Measurements from ENCODE around the gene POLE.

DNA sequence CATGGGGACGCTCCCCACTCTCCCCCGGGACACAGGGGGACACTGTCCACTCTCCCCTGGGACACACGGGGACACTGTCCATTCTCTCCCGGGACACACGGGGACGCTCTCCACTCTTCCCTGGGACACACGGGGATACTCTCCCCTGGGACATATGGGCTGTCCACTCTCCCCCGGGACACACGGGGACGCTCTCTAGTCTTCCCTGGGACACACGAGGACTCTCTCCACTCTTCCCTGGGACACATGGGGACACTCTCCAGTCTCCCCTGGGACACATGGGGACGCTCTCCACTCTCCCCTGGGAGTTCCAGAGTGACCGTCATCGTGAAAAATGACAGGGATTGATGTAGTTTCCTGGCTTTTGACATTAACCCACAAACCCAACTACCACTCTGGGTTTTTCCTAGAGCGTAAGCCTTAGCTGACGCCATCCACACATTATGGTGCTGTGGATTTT lies 71.5 kb downstream of the POLE start:
- TF ChIP-seq SMARCA5 (IDR thresholded peaks at IDR 0.05) (no peak), ZSCAN29 (IDR thresholded peaks at IDR 0.05) (no peak), SMC3 (IDR thresholded peaks at IDR 0.05; ENCODE audit: borderline replicate concordance, low read length) (no peak), POLR2AphosphoS5 (IDR thresholded peaks at IDR 0.05; ENCODE audit: low read length) (no peak), SRF (IDR thresholded peaks at IDR 0.05; ENCODE audit: low read depth in 2 of 2, low read length in 2 of 2) (no peak), HCFC1 (IDR thresholded peaks at IDR 0.05; ENCODE audit: low read length) (no peak), FOXK2 (IDR thresholded peaks at IDR 0.05) (no peak), MYC (IDR thresholded peaks at IDR 0.05; ENCODE audit: insufficient read depth, insufficient read length, insufficient replicate concordance, low read length, severe bottlenecking) (no peak), RBBP5 (conservative IDR thresholded peaks at IDR 0.05) (no peak)
- TF ChIP-seq, protein P1, sequence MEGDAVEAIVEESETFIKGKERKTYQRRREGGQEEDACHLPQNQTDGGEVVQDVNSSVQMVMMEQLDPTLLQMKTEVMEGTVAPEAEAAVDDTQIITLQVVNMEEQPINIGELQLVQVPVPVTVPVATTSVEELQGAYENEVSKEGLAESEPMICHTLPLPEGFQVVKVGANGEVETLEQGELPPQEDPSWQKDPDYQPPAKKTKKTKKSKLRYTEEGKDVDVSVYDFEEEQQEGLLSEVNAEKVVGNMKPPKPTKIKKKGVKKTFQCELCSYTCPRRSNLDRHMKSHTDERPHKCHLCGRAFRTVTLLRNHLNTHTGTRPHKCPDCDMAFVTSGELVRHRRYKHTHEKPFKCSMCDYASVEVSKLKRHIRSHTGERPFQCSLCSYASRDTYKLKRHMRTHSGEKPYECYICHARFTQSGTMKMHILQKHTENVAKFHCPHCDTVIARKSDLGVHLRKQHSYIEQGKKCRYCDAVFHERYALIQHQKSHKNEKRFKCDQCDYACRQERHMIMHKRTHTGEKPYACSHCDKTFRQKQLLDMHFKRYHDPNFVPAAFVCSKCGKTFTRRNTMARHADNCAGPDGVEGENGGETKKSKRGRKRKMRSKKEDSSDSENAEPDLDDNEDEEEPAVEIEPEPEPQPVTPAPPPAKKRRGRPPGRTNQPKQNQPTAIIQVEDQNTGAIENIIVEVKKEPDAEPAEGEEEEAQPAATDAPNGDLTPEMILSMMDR (IDR thresholded peaks at IDR 0.05 in 2 of 3, conservative IDR thresholded peaks at IDR 0.05 in 1 of 3; ENCODE audit: control insufficient read depth in 2 of 3, extremely low read depth in 1 of 3, insufficient read depth in 1 of 3, low read depth in 3 of 3, low read length in 3 of 3), result no peak
- TF ChIP-seq, protein P2, sequence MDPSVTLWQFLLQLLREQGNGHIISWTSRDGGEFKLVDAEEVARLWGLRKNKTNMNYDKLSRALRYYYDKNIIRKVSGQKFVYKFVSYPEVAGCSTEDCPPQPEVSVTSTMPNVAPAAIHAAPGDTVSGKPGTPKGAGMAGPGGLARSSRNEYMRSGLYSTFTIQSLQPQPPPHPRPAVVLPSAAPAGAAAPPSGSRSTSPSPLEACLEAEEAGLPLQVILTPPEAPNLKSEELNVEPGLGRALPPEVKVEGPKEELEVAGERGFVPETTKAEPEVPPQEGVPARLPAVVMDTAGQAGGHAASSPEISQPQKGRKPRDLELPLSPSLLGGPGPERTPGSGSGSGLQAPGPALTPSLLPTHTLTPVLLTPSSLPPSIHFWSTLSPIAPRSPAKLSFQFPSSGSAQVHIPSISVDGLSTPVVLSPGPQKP (IDR thresholded peaks at IDR 0.05; ENCODE audit: low read depth, low read length), result no peak
- TF ChIP-seq, protein P3, sequence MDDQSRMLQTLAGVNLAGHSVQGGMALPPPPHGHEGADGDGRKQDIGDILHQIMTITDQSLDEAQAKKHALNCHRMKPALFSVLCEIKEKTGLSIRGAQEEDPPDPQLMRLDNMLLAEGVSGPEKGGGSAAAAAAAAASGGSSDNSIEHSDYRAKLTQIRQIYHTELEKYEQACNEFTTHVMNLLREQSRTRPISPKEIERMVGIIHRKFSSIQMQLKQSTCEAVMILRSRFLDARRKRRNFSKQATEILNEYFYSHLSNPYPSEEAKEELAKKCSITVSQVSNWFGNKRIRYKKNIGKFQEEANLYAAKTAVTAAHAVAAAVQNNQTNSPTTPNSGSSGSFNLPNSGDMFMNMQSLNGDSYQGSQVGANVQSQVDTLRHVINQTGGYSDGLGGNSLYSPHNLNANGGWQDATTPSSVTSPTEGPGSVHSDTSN (IDR thresholded peaks at IDR 0.05; ENCODE audit: insufficient replicate concordance, low read depth, low read length), result no peak

Measured in GM12878 (cell line).